ENCODE measurements around the gene MCF2L2.

GRCh38 chr3:183210341-183210740 lies 218.1 kb downstream of the MCF2L2 start:
- TF ChIP-seq LEF1 (IDR thresholded peaks at IDR 0.05; ENCODE audit: borderline replicate concordance), result no peak
- no peak for TF ChIP-seq SP1 (IDR thresholded peaks at IDR 0.05)
- no peak for TF ChIP-seq FOXM1 (IDR thresholded peaks at IDR 0.05; ENCODE audit: borderline replicate concordance)
- no peak for TF ChIP-seq CTBP1 (IDR thresholded peaks at IDR 0.05; ENCODE audit: borderline replicate concordance)
- TF ChIP-seq NFRKB (IDR thresholded peaks at IDR 0.05), result no peak
- TF ChIP-seq ELF4 (IDR thresholded peaks at IDR 0.05), result no peak
- TF ChIP-seq FOXA1 (IDR thresholded peaks at IDR 0.05), result no peak
- no peak for TF ChIP-seq ZNF384 (IDR thresholded peaks at IDR 0.05)
- TF ChIP-seq FOXK2 (IDR thresholded peaks at IDR 0.05), result no peak
- no peak for TF ChIP-seq SUZ12 (IDR thresholded peaks at IDR 0.05)
- TF ChIP-seq BHLHE40 (IDR thresholded peaks at IDR 0.05; ENCODE audit: borderline replicate concordance), result no peak

Measured in HEK293T (cell line).